Hematopoietic multipotent progenitor cell treated with erythropoietin and hydrocortisone succinate and interleukin-3 and kit ligand, for 17 days (in vitro differentiated cells): ENCODE measurements around the gene ZNF800.

ENCODE experiments used
- DNase-seq: peaks from one replicate; pipeline ENCODE4 v3.0.0-alpha.2; 2015; ENCODE audit warnings: low spot score

The ZNF800 gene

GRCh38 chr7:127390186-127390816, 2.2 kb downstream of the ZNF800 start:
- peak; percentile 46 for DNase-seq

- peak; percentile 38 for DNase-seq
Measured at GRCh38 chr7:127389321-127389720, 3.2 kb downstream of the ZNF800 start.

GRCh38 chr7:127387974-127388373, 4.5 kb downstream of the ZNF800 start:
- DNase-seq = no peak

GRCh38 chr7:127383123-127383835, 9.2 kb downstream of the ZNF800 start:
- DNase-seq = peak; percentile 42

- DNase-seq = peak; percentile 25
Measured at GRCh38 chr7:127382301-127383085, 10.0 kb downstream of the ZNF800 start.

- no peak for DNase-seq
Measured at GRCh38 chr7:127380479-127380878, 12.0 kb downstream of the ZNF800 start.

- DNase-seq = no peak
Measured at GRCh38 chr7:127379642-127380041, 12.9 kb downstream of the ZNF800 start.

GRCh38 chr7:127378537-127378936, 14.0 kb downstream of the ZNF800 start:
- DNase-seq = no peak

- no peak for DNase-seq
Measured at GRCh38 chr7:127377425-127377824, 15.1 kb downstream of the ZNF800 start.

GRCh38 chr7:127375631-127376030, 16.9 kb downstream of the ZNF800 start:
- no peak for DNase-seq

GRCh38 chr7:127367679-127368078, 24.8 kb downstream of the ZNF800 start:
- no peak for DNase-seq

GRCh38 chr7:127366680-127367079, 25.8 kb downstream of the ZNF800 start:
- DNase-seq = peak; percentile 30

GRCh38 chr7:127365957-127366315, 26.6 kb downstream of the ZNF800 start:
- DNase-seq = no peak

- peak; percentile 77 for DNase-seq
Measured at GRCh38 chr7:127365164-127365956, 27.1 kb downstream of the ZNF800 start.

GRCh38 chr7:127362364-127363027, 30.0 kb downstream of the ZNF800 start:
- no peak for DNase-seq

GRCh38 chr7:127361736-127362135, 30.8 kb downstream of the ZNF800 start:
- DNase-seq = no peak

- DNase-seq = no peak
Measured at GRCh38 chr7:127359011-127359410, 33.5 kb downstream of the ZNF800 start.

- no peak for DNase-seq
Measured at GRCh38 chr7:127353897-127354296, 38.6 kb downstream of the ZNF800 start.

- no peak for DNase-seq
Measured at GRCh38 chr7:127350586-127350985, 41.9 kb downstream of the ZNF800 start.

GRCh38 chr7:127349881-127350280, 42.6 kb downstream of the ZNF800 start:
- DNase-seq = no peak

GRCh38 chr7:127348247-127348631, 44.3 kb downstream of the ZNF800 start:
- DNase-seq = no peak
